ENCODE results near the gene TTLL3. TPM values are rescaled to one million over a fixed set of nuclear protein-coding genes. Genes with fewer than 3 reads are reported as not detected.
"Not testable (repeated sequence)": the region's sequence is repeated elsewhere in the genome, so short reads cannot be mapped to it uniquely, and the experiment has no call there.

Gene TTLL3
- total RNA-seq, 1 donor from 2014 or later, result 37.3 TPM

DNA sequence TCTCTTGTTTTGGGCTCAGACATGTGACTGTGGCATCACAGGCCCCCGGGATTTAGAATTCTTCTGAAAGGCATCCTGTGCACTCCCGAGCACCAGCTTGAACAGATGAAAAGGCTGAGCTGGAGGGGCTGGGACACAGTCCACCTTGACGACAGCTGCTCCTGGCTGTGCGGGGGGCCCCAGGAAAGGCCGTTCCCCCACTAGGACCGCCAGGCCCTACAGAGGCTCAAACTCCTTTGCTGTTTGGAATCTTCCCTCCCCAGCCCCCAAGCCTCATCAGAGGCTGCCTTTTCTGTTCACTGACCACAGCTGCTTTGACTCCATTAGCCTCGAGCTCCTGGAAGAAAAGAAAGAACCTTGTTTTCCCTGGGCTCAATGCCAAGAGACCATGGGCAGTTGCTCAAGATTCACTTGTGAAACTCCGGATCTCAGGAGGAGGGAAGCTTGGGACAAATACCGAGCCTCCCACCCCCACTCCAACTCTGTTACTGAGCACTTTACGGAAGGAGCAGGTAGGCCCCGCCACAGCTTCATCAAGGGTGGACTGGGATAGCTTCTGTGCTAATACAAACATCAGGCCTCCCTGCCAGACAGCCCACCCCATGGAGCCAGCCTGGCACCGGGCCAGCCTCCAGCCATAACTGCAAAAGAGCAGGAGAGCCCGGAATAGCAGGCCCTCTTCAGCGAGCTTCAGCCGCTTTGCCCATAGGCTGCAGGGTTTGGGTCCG, 54.3 kb downstream of the TTLL3 start:
- H3K4me3 ChIP-seq, result no peak overlapping the region

DNA sequence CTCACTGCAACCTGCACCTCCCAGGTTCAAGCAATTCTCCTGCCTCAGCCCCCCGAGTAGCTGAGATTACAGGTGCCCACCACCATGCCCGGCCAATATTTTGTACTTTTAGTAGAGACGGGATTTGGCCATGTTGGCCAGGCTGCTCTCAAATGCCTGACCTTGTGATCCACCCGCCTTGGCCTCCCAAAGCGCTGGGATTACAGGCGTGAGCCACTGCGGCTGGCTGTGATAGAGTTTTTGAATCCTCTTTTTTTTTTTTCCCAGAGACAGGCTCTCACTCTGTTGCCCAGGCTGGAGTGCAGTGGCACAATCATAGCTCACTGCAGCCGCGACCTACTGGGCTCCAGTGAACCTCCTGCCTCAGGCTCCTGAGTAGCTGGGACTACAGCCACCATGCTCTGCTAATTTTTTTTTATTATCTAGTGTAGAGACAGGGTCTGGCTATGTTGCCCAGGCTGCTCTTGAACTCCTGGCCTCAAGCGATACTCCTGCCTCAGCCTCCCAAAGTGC, 55.1 kb downstream of the TTLL3 start:
- H3K27ac ChIP-seq, result peak overlapping the region; percentile 78
- H3K36me3 ChIP-seq, result not testable (repeated sequence)

More for the DNA sequence above, 54.3 kb downstream of the TTLL3 start:
- ATAC-seq, result peak; percentile 79
- Histone ChIP-seq H3K4me1 (peaks cover 27% of the 10 kb centered on the region), H3K36me3 (no peaks in the 10 kb centered on the region), H3K9me3 (no peaks in the 10 kb centered on the region), H3K27me3 (no peaks in the 10 kb centered on the region), H3K27ac (peak overlapping the region; percentile 78)
- peak; percentile 84 for DNase-seq
- TF ChIP-seq, protein P1, sequence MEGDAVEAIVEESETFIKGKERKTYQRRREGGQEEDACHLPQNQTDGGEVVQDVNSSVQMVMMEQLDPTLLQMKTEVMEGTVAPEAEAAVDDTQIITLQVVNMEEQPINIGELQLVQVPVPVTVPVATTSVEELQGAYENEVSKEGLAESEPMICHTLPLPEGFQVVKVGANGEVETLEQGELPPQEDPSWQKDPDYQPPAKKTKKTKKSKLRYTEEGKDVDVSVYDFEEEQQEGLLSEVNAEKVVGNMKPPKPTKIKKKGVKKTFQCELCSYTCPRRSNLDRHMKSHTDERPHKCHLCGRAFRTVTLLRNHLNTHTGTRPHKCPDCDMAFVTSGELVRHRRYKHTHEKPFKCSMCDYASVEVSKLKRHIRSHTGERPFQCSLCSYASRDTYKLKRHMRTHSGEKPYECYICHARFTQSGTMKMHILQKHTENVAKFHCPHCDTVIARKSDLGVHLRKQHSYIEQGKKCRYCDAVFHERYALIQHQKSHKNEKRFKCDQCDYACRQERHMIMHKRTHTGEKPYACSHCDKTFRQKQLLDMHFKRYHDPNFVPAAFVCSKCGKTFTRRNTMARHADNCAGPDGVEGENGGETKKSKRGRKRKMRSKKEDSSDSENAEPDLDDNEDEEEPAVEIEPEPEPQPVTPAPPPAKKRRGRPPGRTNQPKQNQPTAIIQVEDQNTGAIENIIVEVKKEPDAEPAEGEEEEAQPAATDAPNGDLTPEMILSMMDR (IDR thresholded peaks at IDR 0.05), result no peak
- intact Hi-C loops (cut with DNase I), result no loop called here

DNA sequence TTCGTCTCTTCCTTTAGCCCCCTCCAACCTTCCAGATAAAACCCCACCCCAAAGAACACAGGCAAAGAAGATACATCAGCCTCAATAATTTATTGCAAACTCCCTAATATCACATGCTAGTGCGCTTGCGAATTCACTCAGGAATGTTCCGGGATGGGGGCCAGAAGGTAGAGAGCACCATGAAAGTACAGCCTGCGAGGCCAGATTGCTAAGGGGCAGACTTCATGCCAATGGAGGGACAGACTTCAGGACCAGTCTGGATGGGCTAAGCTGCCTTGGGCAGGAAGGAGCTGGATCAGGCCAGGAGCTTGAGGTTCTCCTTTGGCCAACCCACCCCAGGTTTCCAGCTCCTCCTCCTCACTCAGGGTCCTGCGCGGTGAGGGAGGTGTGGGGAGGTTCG, 56.6 kb downstream of the TTLL3 start:
- Histone ChIP-seq H3K4me3 (no peak overlapping the region), H3K4me1 (peaks cover 27% of the 10 kb centered on the region), H3K27ac (no peak overlapping the region), H3K27me3 (no peaks in the 10 kb centered on the region), H3K9me3 (no peaks in the 10 kb centered on the region), H3K36me3 (no peaks in the 10 kb centered on the region)
- ATAC-seq, result peak; percentile 70
- TF ChIP-seq, protein P1 (IDR thresholded peaks at IDR 0.05), result no peak
- peak; percentile 77 for DNase-seq
- intact Hi-C loops (cut with DNase I), result no loop called here

More for the DNA sequence above, 55.1 kb downstream of the TTLL3 start:
- ATAC-seq; intact Hi-C loops (cut with DNase I); H3K9me3 ChIP-seq; DNase-seq; H3K4me3 ChIP-seq; H3K27me3 ChIP-seq: not testable (repeated sequence)
- peaks cover 27% of the 10 kb centered on the region for H3K4me1 ChIP-seq

DNA sequence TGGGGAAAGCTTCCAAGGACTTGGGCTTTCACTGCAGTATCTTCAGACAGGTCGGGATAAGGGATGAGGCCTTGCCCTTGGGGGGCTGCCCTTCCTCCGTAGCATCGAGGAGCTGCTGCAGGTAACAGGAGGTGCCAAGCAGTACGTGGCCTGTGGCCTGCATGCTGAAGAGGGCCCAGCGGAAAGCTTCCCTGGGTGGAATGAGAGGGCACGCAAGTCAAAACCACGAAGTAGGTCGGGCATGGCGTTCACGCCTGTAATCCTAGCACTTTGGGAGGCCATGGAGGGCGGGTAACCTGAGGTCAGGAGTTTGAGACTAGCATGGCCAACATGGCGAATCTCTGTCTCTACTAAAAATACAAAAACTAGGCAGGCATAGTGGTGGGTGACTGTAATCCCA, 57.0 kb downstream of the TTLL3 start:
- DNase-seq (no peak), ATAC-seq (no peak)
- TF ChIP-seq, protein P1 (IDR thresholded peaks at IDR 0.05), result no peak
- Histone ChIP-seq H3K4me3 (no peak overlapping the region), H3K27ac (no peak overlapping the region), H3K9me3 (no peaks in the 10 kb centered on the region), H3K27me3 (no peaks in the 10 kb centered on the region), H3K36me3 (no peaks in the 10 kb centered on the region), H3K4me1 (peaks cover 27% of the 10 kb centered on the region)
- intact Hi-C loops (cut with DNase I), result no loop called here

DNA sequence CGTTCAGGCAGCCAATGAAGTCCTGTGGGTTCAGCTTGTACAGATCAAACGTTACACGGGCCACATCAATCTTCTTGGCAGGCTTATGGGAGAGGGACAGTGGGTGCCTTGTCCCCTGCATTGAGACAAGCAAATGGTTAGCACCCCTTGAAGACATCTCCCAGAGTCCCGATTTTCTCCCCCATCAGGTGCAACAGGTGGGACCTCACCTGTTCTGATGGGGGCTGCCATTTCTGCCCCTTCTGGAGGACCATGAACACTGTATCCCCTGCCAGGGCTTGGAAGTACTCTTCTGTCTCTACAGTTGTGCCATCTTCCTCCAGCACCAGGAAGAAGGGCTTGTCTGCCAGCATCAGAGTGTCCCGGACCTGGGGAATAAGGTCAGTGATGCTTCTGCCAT, 59.9 kb downstream of the TTLL3 start:
- intact Hi-C loops (cut with DNase I), result no loop called here
- TF ChIP-seq, protein P1 (IDR thresholded peaks at IDR 0.05), result no peak
- Histone ChIP-seq H3K4me1 (peaks cover 4% of the 10 kb centered on the region), H3K27me3 (no peaks in the 10 kb centered on the region), H3K27ac (no peak overlapping the region), H3K4me3 (no peak overlapping the region), H3K36me3 (no peaks in the 10 kb centered on the region), H3K9me3 (no peaks in the 10 kb centered on the region)
- no peak for DNase-seq
- no peak for ATAC-seq

DNA sequence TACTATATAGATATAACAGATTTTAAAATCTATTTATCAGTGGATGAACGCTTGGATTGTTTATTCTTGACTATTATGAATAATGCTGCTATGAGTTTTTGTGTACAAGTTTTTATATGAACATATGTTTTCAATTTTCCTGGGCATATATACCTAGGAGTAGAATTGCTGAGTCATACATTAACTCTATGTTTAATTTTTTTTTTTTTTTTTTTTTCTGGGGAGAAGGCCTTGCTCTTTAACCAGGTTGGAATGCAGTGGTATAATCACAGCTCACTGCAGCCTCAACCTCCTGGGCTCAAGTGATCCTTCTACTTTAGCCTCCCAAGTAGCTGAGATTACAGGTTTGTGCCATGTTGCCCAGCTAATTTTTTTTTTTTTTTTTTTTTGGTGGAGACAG, 60.9 kb downstream of the TTLL3 start:
- TF ChIP-seq, protein P1 (IDR thresholded peaks at IDR 0.05), result no peak
- Histone ChIP-seq H3K27ac (no peak overlapping the region), H3K4me1 (no peaks in the 10 kb centered on the region), H3K36me3 (no peaks in the 10 kb centered on the region), H3K27me3 (no peaks in the 10 kb centered on the region), H3K9me3 (no peaks in the 10 kb centered on the region), H3K4me3 (no peak overlapping the region)
- intact Hi-C loops (cut with DNase I), result no loop called here
- ATAC-seq (no peak), DNase-seq (no peak)

DNA sequence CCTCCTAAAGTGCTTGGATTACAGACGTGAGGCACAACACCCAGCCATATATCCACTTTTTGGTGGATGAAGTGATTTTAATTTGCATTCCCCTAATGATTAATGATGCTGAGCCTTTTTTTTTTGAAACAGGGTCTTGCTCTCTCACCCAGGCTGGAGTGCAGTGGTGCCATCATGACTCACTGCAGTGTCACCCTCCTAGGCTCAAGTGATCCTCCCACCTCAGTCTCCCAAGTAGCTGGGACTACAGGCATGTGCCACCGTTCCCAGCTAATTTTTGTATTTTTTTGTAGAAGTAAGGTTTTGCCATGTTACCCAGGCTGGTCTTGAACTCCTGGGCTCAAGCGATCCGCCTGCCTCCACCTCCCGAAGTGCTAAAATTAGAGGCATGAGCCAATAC, 62.0 kb downstream of the TTLL3 start:
- not testable (repeated sequence) for ATAC-seq

More for the DNA sequence above, 62.0 kb downstream of the TTLL3 start:
- H3K4me3 ChIP-seq; intact Hi-C loops (cut with DNase I); H3K27me3 ChIP-seq; DNase-seq; H3K4me1 ChIP-seq; H3K9me3 ChIP-seq; H3K27ac ChIP-seq; H3K36me3 ChIP-seq: not testable (repeated sequence)

Measured in upper lobe of right lung (tissue), 1 donor.